GM19025 (cell line): ENCODE results near the gene STARD3.

Source experiments
- ATAC-seq: cut with Tn5 transposase; IDR thresholded peaks from one replicate; pipeline ENCODE4 v1.9.1; 2021; ENCODE audit warnings: mild to moderate bottlenecking, low read depth, moderate library complexity; ENCODE audit not compliant: unreplicated experiment

Gene STARD3

GRCh38 chr17:39603304-39604016 is 33.5 kb upstream of the STARD3 start:
- ATAC-seq = no peak

GRCh38 chr17:39604911-39605491 is 31.9 kb upstream of the STARD3 start:
- no peak for ATAC-seq

GRCh38 chr17:39605492-39606433 is 31.2 kb upstream of the STARD3 start:
- no peak for ATAC-seq

- ATAC-seq = no peak
Measured at GRCh38 chr17:39606434-39607056, 30.4 kb upstream of the STARD3 start.

GRCh38 chr17:39607057-39607850 is 29.7 kb upstream of the STARD3 start:
- no peak for ATAC-seq

- no peak for ATAC-seq
Measured at GRCh38 chr17:39607851-39608130, 29.2 kb upstream of the STARD3 start, which contains the start of gene NEUROD2. Gene NEUROD2, minus strand, starts transcription at chr17:39607920. Its CDS starts 1,321 bp downstream, at chr17:39606599.

GRCh38 chr17:39608142-39608981 is 28.6 kb upstream of the STARD3 start:
- no peak for ATAC-seq

- no peak for ATAC-seq
Measured at GRCh38 chr17:39609416-39610025, 27.4 kb upstream of the STARD3 start.

GRCh38 chr17:39611401-39612112 is 25.4 kb upstream of the STARD3 start:
- ATAC-seq = no peak

- no peak for ATAC-seq
Measured at GRCh38 chr17:39612291-39612894, 24.6 kb upstream of the STARD3 start.

- no peak for ATAC-seq
Measured at GRCh38 chr17:39612935-39613464, 23.9 kb upstream of the STARD3 start.

- no peak for ATAC-seq
Measured at GRCh38 chr17:39614545-39615157, 22.3 kb upstream of the STARD3 start.

GRCh38 chr17:39615434-39615833 is 21.5 kb upstream of the STARD3 start:
- ATAC-seq = no peak

GRCh38 chr17:39617100-39617445 is 19.9 kb upstream of the STARD3 start:
- no peak for ATAC-seq

GRCh38 chr17:39617446-39618245 is 19.3 kb upstream of the STARD3 start:
- ATAC-seq = no peak

- ATAC-seq = no peak
Measured at GRCh38 chr17:39618246-39618913, 18.6 kb upstream of the STARD3 start.
